PC-3 (cell line): ENCODE data around the gene GRB7. TPM values are rescaled to one million over a fixed set of nuclear protein-coding genes. Genes with fewer than 3 reads are reported as not detected.
A peak's percentile ranks its signal among the peaks of the same experiment; 100 is the strongest.

Experiments
- ATAC-seq: fragments of 200-7000 bp; cut with Tn5 transposase; 2 replicates; pipeline ENCODE4 v1.9.1; 2020; ENCODE audit warnings: mild to moderate bottlenecking, moderate library complexity
- BruUV-seq: library from RNA; stranded (reverse); fragments of 400-500 nt; replicated peaks from 2 replicates; lab custom pipeline; 2021; lab: Mats Ljungman, UMichigan
- CTCF ChIA-PET: fragments of 300-600 bp; sonication (Branson Sonifier 250); formaldehyde crosslinking; loops from one replicate; lab custom pipeline; 2022; ENCODE audit warnings: antibody characterized with exemption; lab: Charles Lee
- POLR2A ChIA-PET: fragments of 300-600 bp; sonication (Branson Sonifier 250); formaldehyde crosslinking; loops from one replicate; lab custom pipeline; 2022; ENCODE audit warnings: antibody characterized with exemption; ENCODE audit not compliant: unreplicated experiment; lab: Charles Lee
- DNase-seq: peaks from one replicate; pipeline ENCODE4 v3.0.0-alpha.2; 2015
- H2AFZ ChIP-seq: fragments of 300-600 bp; sonication (generic); 2 replicates; pipeline ENCODE4 v1.6.0; 2016; ENCODE audit warnings: antibody characterized with exemption, low read length
- H3F3A ChIP-seq: fragments of 300-600 bp; sonication (generic); one replicate; pipeline ENCODE4 v1.6.0; 2017; ENCODE audit warnings: antibody characterized with exemption, low read length, control low read depth, mild to moderate bottlenecking; ENCODE audit not compliant: unreplicated experiment
- H3K27ac ChIP-seq: fragments of 300-600 bp; sonication (generic); 2 replicates; pipeline ENCODE4 v1.5.1; 2016; ENCODE audit warnings: mild to moderate bottlenecking, low read length
- H3K27me3 ChIP-seq: fragments of 300-600 bp; sonication (generic); 2 replicates; pipeline ENCODE4 v1.6.1; 2016; ENCODE audit warnings: low read length, mixed read lengths
- H3K36me3 ChIP-seq: fragments of 300-600 bp; sonication (generic); 2 replicates; pipeline ENCODE4 v1.6.1; 2016; ENCODE audit warnings: low read depth, mixed run types, low read length, mixed read lengths
- H3K4me1 ChIP-seq: fragments of 300-600 bp; sonication (generic); 2 replicates; pipeline ENCODE4 v1.5.1; 2016; ENCODE audit warnings: low read length; ENCODE audit not compliant: insufficient read depth
- H3K4me2 ChIP-seq: fragments of 300-600 bp; sonication (generic); 2 replicates; pipeline ENCODE4 v1.6.0; 2016; ENCODE audit warnings: low read length
- H3K4me3 ChIP-seq: fragments of 300-600 bp; sonication (generic); 2 replicates; pipeline ENCODE4 v1.5.1; 2016; ENCODE audit warnings: mild to moderate bottlenecking, low read length, mixed read lengths
- H3K79me2 ChIP-seq: fragments of 300-600 bp; sonication (generic); 2 replicates; pipeline ENCODE4 v1.6.1; 2017; ENCODE audit warnings: low read length, mixed read lengths
- H3K9ac ChIP-seq: fragments of 300-600 bp; sonication (generic); 2 replicates; pipeline ENCODE4 v1.6.0; 2016; ENCODE audit warnings: mild to moderate bottlenecking, low read length
- H3K9me2 ChIP-seq: fragments of 300-600 bp; sonication (generic); replicated peaks from 2 replicates; pipeline ENCODE4 v1.6.1; 2016; ENCODE audit warnings: mixed run types, low read length, mixed read lengths
- H3K9me3 ChIP-seq: fragments of 300-600 bp; sonication (generic); 2 replicates; pipeline ENCODE4 v1.6.1; 2016; ENCODE audit warnings: low read length, mixed read lengths
- H4K20me1 ChIP-seq: fragments of 300-600 bp; sonication (generic); 2 replicates; pipeline ENCODE4 v1.6.1; 2016; ENCODE audit warnings: low read length, mixed read lengths
- EZH2 ChIP-seq: fragments of 300-600 bp; sonication (generic); IDR thresholded peaks from one replicate; pipeline ENCODE4 v1.6.1; 2017; ENCODE audit warnings: antibody characterized with exemption, mild to moderate bottlenecking, low read length; ENCODE audit not compliant: unreplicated experiment
- EZH2phosphoT487 ChIP-seq: fragments of 300-600 bp; sonication (generic); IDR thresholded peaks from 2 replicates; pipeline ENCODE4 v1.6.1; 2018; ENCODE audit warnings: mild to moderate bottlenecking, antibody characterized with exemption, low read length, borderline replicate concordance
- intact Hi-C: fragments of 100-400 bp; cut with micrococcal nuclease; formaldehyde crosslinking; loops from 2 replicates; pipeline ENCODE4 v1.9.0; 2023
- total RNA-seq: library from RNA; depleted of rRNA; stranded (reverse); fragments of >200 nt; gene quantifications from 2 replicates; pipeline ENCODE4 v1.2.3, GENCODE V29; 2014
- TF ChIP-seq, protein P1 (sequence below): fragments of 300-600 bp; sonication (generic); conservative IDR thresholded peaks from 2 replicates; pipeline ENCODE4 v1.5.1; 2017; ENCODE audit warnings: antibody characterized with exemption, low read depth, mild to moderate bottlenecking, low read length

Gene GRB7
- total RNA-seq, 1 experiment from 2014 or later: 31.3 TPM

- H3K36me3 ChIP-seq: peaks cover 4% of the 10 kb centered on the region; the same call in 1 of the 2 replicates
- H3K9me3 ChIP-seq: no peaks in the 10 kb centered on the region
- H3K79me2 ChIP-seq: peaks cover 52% of the 10 kb centered on the region
- no peaks in the 10 kb centered on the region for H3K9me2 ChIP-seq
- TF ChIP-seq, protein P1, sequence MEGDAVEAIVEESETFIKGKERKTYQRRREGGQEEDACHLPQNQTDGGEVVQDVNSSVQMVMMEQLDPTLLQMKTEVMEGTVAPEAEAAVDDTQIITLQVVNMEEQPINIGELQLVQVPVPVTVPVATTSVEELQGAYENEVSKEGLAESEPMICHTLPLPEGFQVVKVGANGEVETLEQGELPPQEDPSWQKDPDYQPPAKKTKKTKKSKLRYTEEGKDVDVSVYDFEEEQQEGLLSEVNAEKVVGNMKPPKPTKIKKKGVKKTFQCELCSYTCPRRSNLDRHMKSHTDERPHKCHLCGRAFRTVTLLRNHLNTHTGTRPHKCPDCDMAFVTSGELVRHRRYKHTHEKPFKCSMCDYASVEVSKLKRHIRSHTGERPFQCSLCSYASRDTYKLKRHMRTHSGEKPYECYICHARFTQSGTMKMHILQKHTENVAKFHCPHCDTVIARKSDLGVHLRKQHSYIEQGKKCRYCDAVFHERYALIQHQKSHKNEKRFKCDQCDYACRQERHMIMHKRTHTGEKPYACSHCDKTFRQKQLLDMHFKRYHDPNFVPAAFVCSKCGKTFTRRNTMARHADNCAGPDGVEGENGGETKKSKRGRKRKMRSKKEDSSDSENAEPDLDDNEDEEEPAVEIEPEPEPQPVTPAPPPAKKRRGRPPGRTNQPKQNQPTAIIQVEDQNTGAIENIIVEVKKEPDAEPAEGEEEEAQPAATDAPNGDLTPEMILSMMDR: no peak
- no peak for TF ChIP-seq EZH2phosphoT487
- no peak for TF ChIP-seq EZH2
- no TSS peak for BruUV-seq
- intact Hi-C loops: no loop called here
- ChIA-PET CTCF (no interaction called here), POLR2A (no interaction called here)
- H3K4me2 ChIP-seq: peak overlapping the region; percentile 80
- H3K9ac ChIP-seq: peak overlapping the region; percentile 65
- H4K20me1 ChIP-seq: no peaks in the 10 kb centered on the region
- H3K4me3 ChIP-seq: peak overlapping the region; percentile 38
- H3K4me1 ChIP-seq: peaks cover 57% of the 10 kb centered on the region
- DNase-seq (peak; percentile 29), ATAC-seq (no peak)
- H3K27me3 ChIP-seq: no peaks in the 10 kb centered on the region
- peak overlapping the region; percentile 92 for H3K27ac ChIP-seq
- H2AFZ ChIP-seq: no peak overlapping the region
- H3F3A ChIP-seq: no peaks in the 10 kb centered on the region
Measured at GRCh38 chr17:39706383-39706782, 31.4 kb upstream of the GRB7 start.

DNA sequence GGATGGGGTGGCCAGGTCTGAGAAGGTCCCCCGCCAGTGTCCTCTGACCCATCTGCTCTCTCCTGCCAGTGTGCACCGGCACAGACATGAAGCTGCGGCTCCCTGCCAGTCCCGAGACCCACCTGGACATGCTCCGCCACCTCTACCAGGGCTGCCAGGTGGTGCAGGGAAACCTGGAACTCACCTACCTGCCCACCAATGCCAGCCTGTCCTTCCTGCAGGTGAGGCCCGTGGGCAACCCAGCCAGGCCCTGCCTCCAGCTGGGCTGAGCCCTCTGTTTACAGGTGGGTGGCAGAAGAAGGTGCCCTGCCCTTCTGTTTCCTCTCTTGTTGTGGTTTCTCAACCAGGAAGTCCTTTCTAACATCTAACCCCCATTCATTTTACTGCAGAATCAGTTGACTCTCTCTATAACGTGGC is 30.8 kb upstream of the GRB7 start:
- TF ChIP-seq EZH2: no peak
- no peak for TF ChIP-seq EZH2phosphoT487
- TF ChIP-seq, protein P1: no peak
- peak overlapping the region; percentile 65 for H3K9ac ChIP-seq
- no peaks in the 10 kb centered on the region for H4K20me1 ChIP-seq
- H3K79me2 ChIP-seq: peaks cover 46% of the 10 kb centered on the region
- H2AFZ ChIP-seq: no peak overlapping the region
- no peaks in the 10 kb centered on the region for H3F3A ChIP-seq
- DNase-seq: peak; percentile 13
- intact Hi-C loops: no loop called here
- H3K4me3 ChIP-seq: peak overlapping the region; percentile 38; the same call in 1 of the 2 replicates
- peak overlapping the region; percentile 92 for H3K27ac ChIP-seq
- ATAC-seq: no peak
- CTCF ChIA-PET: no interaction called here
- no peaks in the 10 kb centered on the region for H3K9me2 ChIP-seq
- no peaks in the 10 kb centered on the region for H3K9me3 ChIP-seq
- no TSS peak for BruUV-seq
- H3K27me3 ChIP-seq: no peaks in the 10 kb centered on the region
- peaks cover 52% of the 10 kb centered on the region for H3K4me1 ChIP-seq
- peaks cover 4% of the 10 kb centered on the region; the same call in 1 of the 2 replicates for H3K36me3 ChIP-seq
- H3K4me2 ChIP-seq: peak overlapping the region; percentile 80
- POLR2A ChIA-PET: no interaction called here

GRCh38 chr17:39709319-39709997 is 28.3 kb upstream of the GRB7 start:
- POLR2A ChIA-PET: no interaction called here
- peaks cover 4% of the 10 kb centered on the region; the same call in 1 of the 2 replicates for H3K36me3 ChIP-seq

More at GRCh38 chr17:39709319-39709997, 28.3 kb upstream of the GRB7 start:
- H2AFZ ChIP-seq: no peak overlapping the region
- H3K27ac ChIP-seq: no peak overlapping the region
- ATAC-seq: no peak
- H3K4me3 ChIP-seq: no peak overlapping the region
- TF ChIP-seq EZH2: no peak
- TF ChIP-seq, protein P1: no peak
- no peak for TF ChIP-seq EZH2phosphoT487
- no peak overlapping the region for H3K4me2 ChIP-seq
- H3K79me2 ChIP-seq: peaks cover 26% of the 10 kb centered on the region
- no peaks in the 10 kb centered on the region for H4K20me1 ChIP-seq
- BruUV-seq: no TSS peak
- intact Hi-C loops: no loop called here
- no peaks in the 10 kb centered on the region for H3K27me3 ChIP-seq
- no peak for DNase-seq
- H3K9ac ChIP-seq: no peak overlapping the region
- no peaks in the 10 kb centered on the region for H3K9me2 ChIP-seq
- H3K9me3 ChIP-seq: no peaks in the 10 kb centered on the region
- CTCF ChIA-PET: no interaction called here
- H3K4me1 ChIP-seq: peaks cover 28% of the 10 kb centered on the region
- no peaks in the 10 kb centered on the region for H3F3A ChIP-seq
